Measurements from ENCODE around the gene TGFBR3L. TPM values are rescaled to one million over a fixed set of nuclear protein-coding genes. Genes with fewer than 3 reads are reported as not detected.
A peak's percentile ranks its signal among the peaks of the same experiment; 100 is the strongest.

Gene TGFBR3L
- total and polyA plus RNA-seq, 2 of the 13 experiments (the other 11 are each of a cell fraction or from before 2014, with no cell fraction given), result 0.20 to 1.0 TPM

- TF ChIP-seq ZBTB39 (CRISPR knock-in tag; IDR thresholded peaks at IDR 0.05) (0 out of 2 replicates have a peak, but pooled peaks have one; percentile 31), RAD51 (IDR thresholded peaks at IDR 0.05; ENCODE audit: borderline replicate concordance) (no peak), MNT (IDR thresholded peaks at IDR 0.05) (no peak), KLF6 (CRISPR knock-in tag; IDR thresholded peaks at IDR 0.05) (no peak), PATZ1 (CRISPR knock-in tag; IDR thresholded peaks at IDR 0.05) (peak; percentile 94), FOSL1 (CRISPR knock-in tag; IDR thresholded peaks at IDR 0.05; ENCODE audit: borderline replicate concordance) (no peak), CENPX (CRISPR knock-in tag; IDR thresholded peaks at IDR 0.05) (no peak), MYC (CRISPR knock-in tag; IDR thresholded peaks at IDR 0.05; ENCODE audit: borderline replicate concordance) (peak; percentile 57; the same call in 1 of the 2 replicates), ZNF639 (CRISPR knock-in tag; conservative IDR thresholded peaks at IDR 0.05) (0 out of 2 replicates have a peak, but pooled peaks have one; percentile 27), ZEB1 (IDR thresholded peaks at IDR 0.05; ENCODE audit: insufficient replicate concordance, low read depth) (no peak), ZNF136 (CRISPR knock-in tag; IDR thresholded peaks at IDR 0.05; ENCODE audit: low read depth) (no peak), ELF3 (CRISPR knock-in tag; IDR thresholded peaks at IDR 0.05) (no peak), ZKSCAN1 (IDR thresholded peaks at IDR 0.05; ENCODE audit: low read length) (no peak), ATF3 (CRISPR knock-in tag; IDR thresholded peaks at IDR 0.05) (no peak), ZNF513 (CRISPR knock-in tag; conservative IDR thresholded peaks at IDR 0.05) (no peak), ZNF570 (CRISPR knock-in tag; IDR thresholded peaks at IDR 0.05; ENCODE audit: borderline replicate concordance) (0 out of 2 replicates have a peak, but pooled peaks have one; percentile 27), FOXA3 (CRISPR knock-in tag; IDR thresholded peaks at IDR 0.05) (0 out of 2 replicates have a peak, but pooled peaks have one; percentile 16), GABPA (IDR thresholded peaks at IDR 0.05; ENCODE audit: low read depth, low read length) (no peak), GABPA (CRISPR knock-in tag; IDR thresholded peaks at IDR 0.05; ENCODE audit: low read depth) (no peak), ZNF33B (CRISPR knock-in tag; IDR thresholded peaks at IDR 0.05) (no peak), AGO2 (optimal IDR thresholded peaks at IDR 0.05; ENCODE audit: low read depth, low read length) (no peak)
These were observed 4.2 kb downstream of the TGFBR3L start (continued) for GRCh38 chr19:7918615-7919421.

Measured in HepG2 (cell line).